Activated CD4-positive, alpha-beta T cell treated with anti-CD3 and anti-CD28 coated beads for 36 hours (primary cell): ENCODE measurements around the gene TTLL7. TPM values are rescaled to one million over a fixed set of nuclear protein-coding genes. Genes with fewer than 3 reads are reported as not detected.

Source experiments
- ATAC-seq: fragments of 200-7000 bp; cut with Tn5 transposase; one replicate; pipeline ENCODE4 v1.10.0; 2021; ENCODE audit warnings: mild to moderate bottlenecking, moderate library complexity
- CTCF ChIA-PET: fragments of 350-600 bp; sonication (Branson Sonifier 250); formaldehyde crosslinking; loops from one replicate; lab custom pipeline; 2021; ENCODE audit warnings: antibody characterized with exemption; lab: Charles Lee
- POLR2A ChIA-PET: fragments of 350-600 bp; sonication (Branson Sonifier 250); formaldehyde crosslinking; loops from one replicate; lab custom pipeline; 2021; ENCODE audit warnings: antibody characterized with exemption, inconsistent platforms; lab: Charles Lee
- DNase-seq: peaks from one replicate; pipeline ENCODE4 v3.0.0-alpha.2; 2020
- H3K27ac Mint-ChIP-seq: one replicate; pipeline ENCODE4 v1.8.0; 2021; ENCODE audit warnings: mixed read lengths
- H3K27me3 Mint-ChIP-seq: one replicate; pipeline ENCODE4 v1.8.0; 2021; ENCODE audit warnings: mixed read lengths
- H3K36me3 Mint-ChIP-seq: one replicate; pipeline ENCODE4 v1.8.0; 2021; ENCODE audit warnings: low read depth, mixed read lengths
- H3K4me1 Mint-ChIP-seq: one replicate; pipeline ENCODE4 v1.8.0; 2021; ENCODE audit warnings: mixed read lengths
- H3K4me3 Mint-ChIP-seq: one replicate; pipeline ENCODE4 v1.8.0; 2021; ENCODE audit warnings: mild to moderate bottlenecking, moderate library complexity, mixed read lengths
- H3K9me3 Mint-ChIP-seq: one replicate; pipeline ENCODE4 v1.8.0; 2021; ENCODE audit warnings: low read depth, mixed read lengths
- intact Hi-C, 2 experiments: fragments of 100-400 bp; cut with DNase I in 1 of 2; cut with micrococcal nuclease in 1 of 2; formaldehyde crosslinking; loops; one replicate each; pipeline versions ENCODE4 v1.14.2 to v1.15.1; 2022 to 2024; cut with DNase I, micrococcal nuclease
- total RNA-seq, 2 experiments: library from RNA; stranded (reverse); gene quantifications; one replicate each; pipeline ENCODE4 v1.2.3, GENCODE V29; 2021

The TTLL7 gene
- total RNA-seq, 2 experiments from 2014 or later = 1.4 to 2.6 TPM

GRCh38 chr1:83815330-83815729, 183.6 kb downstream of the TTLL7 start:
- Mint-ChIP-seq H3K27ac (no peak overlapping the region), H3K9me3 (peaks cover 5% of the 10 kb centered on the region), H3K27me3 (no peaks in the 10 kb centered on the region), H3K4me3 (no peak overlapping the region), H3K36me3 (no peaks in the 10 kb centered on the region), H3K4me1 (no peaks in the 10 kb centered on the region)
- POLR2A ChIA-PET = no interaction called here
- ATAC-seq (no peak), DNase-seq (no peak)
- CTCF ChIA-PET = no interaction called here
- intact Hi-C loops = no loop called here

Other genes starting within 250 kb of the TTLL7 start
- 10 to 100 TPM; 22.2 to 25.5 TPM for gene PRKACB, start 145.1 kb upstream of the TTLL7 start, total RNA-seq